Measurements from ENCODE around the gene ADAM12.

- no peak for TF ChIP-seq EZH2 (IDR thresholded peaks at IDR 0.05)
- TF ChIP-seq, protein P1, sequence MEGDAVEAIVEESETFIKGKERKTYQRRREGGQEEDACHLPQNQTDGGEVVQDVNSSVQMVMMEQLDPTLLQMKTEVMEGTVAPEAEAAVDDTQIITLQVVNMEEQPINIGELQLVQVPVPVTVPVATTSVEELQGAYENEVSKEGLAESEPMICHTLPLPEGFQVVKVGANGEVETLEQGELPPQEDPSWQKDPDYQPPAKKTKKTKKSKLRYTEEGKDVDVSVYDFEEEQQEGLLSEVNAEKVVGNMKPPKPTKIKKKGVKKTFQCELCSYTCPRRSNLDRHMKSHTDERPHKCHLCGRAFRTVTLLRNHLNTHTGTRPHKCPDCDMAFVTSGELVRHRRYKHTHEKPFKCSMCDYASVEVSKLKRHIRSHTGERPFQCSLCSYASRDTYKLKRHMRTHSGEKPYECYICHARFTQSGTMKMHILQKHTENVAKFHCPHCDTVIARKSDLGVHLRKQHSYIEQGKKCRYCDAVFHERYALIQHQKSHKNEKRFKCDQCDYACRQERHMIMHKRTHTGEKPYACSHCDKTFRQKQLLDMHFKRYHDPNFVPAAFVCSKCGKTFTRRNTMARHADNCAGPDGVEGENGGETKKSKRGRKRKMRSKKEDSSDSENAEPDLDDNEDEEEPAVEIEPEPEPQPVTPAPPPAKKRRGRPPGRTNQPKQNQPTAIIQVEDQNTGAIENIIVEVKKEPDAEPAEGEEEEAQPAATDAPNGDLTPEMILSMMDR (IDR thresholded peaks at IDR 0.05): no peak
These were observed 98.0 kb downstream of the ADAM12 start for GRCh38 chr10:126290232-126290631.
